ENCODE measurements around the gene YRDC.
"Not testable (repeated sequence)": the region's sequence is repeated elsewhere in the genome, so short reads cannot be mapped to it uniquely, and the experiment has no call there.

YRDC gene

DNA sequence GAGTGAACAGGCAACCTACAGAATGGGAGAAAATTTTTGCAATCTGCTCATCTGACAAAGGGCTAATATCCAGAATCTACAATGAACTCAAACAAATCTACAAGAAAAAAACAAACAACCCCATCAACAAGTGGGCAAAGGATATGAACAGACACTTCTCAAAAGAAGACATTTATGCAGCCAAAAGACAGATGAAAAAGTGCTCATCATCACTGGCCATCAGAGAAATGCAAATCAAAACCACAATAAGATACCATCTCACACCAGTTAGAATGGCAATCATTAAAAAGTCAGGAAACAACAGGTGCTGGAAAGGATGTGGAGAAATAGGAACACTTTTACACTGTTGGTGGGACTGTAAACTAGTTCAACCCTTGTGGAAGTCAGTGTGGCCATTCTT is 36.6 kb downstream of the YRDC start:
- H3K36me3 ChIP-seq (ENCODE audit: control insufficient read depth in 1 of 2, insufficient read depth in 2 of 2, low read depth in 1 of 2, low read length in 2 of 2); H4K91ac ChIP-seq (ENCODE audit: low read length); H2AFZ ChIP-seq (ENCODE audit: low read depth, low read length); H2BK12ac ChIP-seq (ENCODE audit: low read length in 2 of 2); H2BK120ac ChIP-seq (ENCODE audit: low read depth, low read length); H3K9ac ChIP-seq (ENCODE audit: low read length); H3K18ac ChIP-seq (ENCODE audit: low read depth in 1 of 2, low read length in 2 of 2); H3K4ac ChIP-seq (ENCODE audit: low read depth in 1 of 2, low read length in 2 of 2); H3K23ac ChIP-seq (ENCODE audit: low read length in 2 of 2); H3K27ac ChIP-seq (ENCODE audit: low read length, poor library complexity, severe bottlenecking); H3K4me1 ChIP-seq (ENCODE audit: control insufficient read depth, insufficient read depth, low read depth, low read length); H2BK15ac ChIP-seq (ENCODE audit: low read depth, poor library complexity, severe bottlenecking); DNase-seq; H2BK5ac ChIP-seq (ENCODE audit: low read depth, low read length, poor library complexity, severe bottlenecking); H3K4me2 ChIP-seq (ENCODE audit: low read length, poor library complexity, severe bottlenecking); H3K79me1 ChIP-seq (replicated peaks; ENCODE audit: low read length, poor library complexity, severe bottlenecking); H3K14ac ChIP-seq (ENCODE audit: low read length in 2 of 2); H3K4me3 ChIP-seq (ENCODE audit: insufficient read depth in 1 of 2, low read depth in 1 of 2, low read length in 2 of 2); H4K8ac ChIP-seq (ENCODE audit: low read length); H2AK5ac ChIP-seq (ENCODE audit: low read length, severe bottlenecking): not testable (repeated sequence)
- H3K9me3 ChIP-seq (ENCODE audit: control insufficient read depth, low read length): peaks cover 10% of the 10 kb centered on the region
- H3K27me3 ChIP-seq (ENCODE audit: control insufficient read depth in 1 of 2, insufficient read depth in 1 of 2, low read length in 2 of 2): peaks cover 25 to 28% of the 10 kb centered on the region in 2 experiments

DNA sequence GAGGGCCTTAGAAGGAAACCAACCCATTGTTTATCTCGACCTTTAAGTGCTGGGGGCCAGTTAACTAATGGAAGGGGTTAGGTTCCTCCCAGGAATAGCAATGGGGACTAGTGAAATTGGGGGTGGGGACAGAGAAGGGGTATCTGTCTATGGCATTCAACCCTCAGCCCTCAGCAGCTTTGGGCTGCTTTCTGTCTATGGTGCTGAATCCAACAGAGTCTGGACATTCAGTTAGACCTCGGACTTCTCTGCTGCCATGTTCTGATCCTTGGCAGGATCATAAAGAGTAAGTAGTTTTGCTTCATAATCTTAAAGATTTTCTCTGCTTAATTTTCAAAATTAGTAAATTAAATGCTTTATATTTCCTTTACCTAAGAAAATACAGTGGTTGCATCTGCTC is 40.5 kb downstream of the YRDC start:
- no peak overlapping the region for H3K4me3 ChIP-seq (ENCODE audit: insufficient read depth in 1 of 2, low read depth in 1 of 2, low read length in 2 of 2)
- no peaks in the 10 kb centered on the region for H3K79me1 ChIP-seq (replicated peaks; ENCODE audit: low read length, poor library complexity, severe bottlenecking)
- H2BK5ac ChIP-seq (ENCODE audit: low read depth, low read length, poor library complexity, severe bottlenecking): no peak overlapping the region
- no peaks in the 10 kb centered on the region for H3K36me3 ChIP-seq (ENCODE audit: control insufficient read depth in 1 of 2, insufficient read depth in 2 of 2, low read depth in 1 of 2, low read length in 2 of 2)
- no peak overlapping the region for H3K18ac ChIP-seq (ENCODE audit: low read depth in 1 of 2, low read length in 2 of 2)
- no peak overlapping the region for H2BK15ac ChIP-seq (ENCODE audit: low read depth, poor library complexity, severe bottlenecking)
- peaks cover 65 to 68% of the 10 kb centered on the region in 2 experiments for H3K27me3 ChIP-seq (ENCODE audit: control insufficient read depth in 1 of 2, insufficient read depth in 1 of 2, low read length in 2 of 2)
- H3K4me2 ChIP-seq (ENCODE audit: low read length, poor library complexity, severe bottlenecking): no peak overlapping the region
- no peak overlapping the region for H3K9ac ChIP-seq (ENCODE audit: low read length)
- no peak for DNase-seq
- H4K8ac ChIP-seq (ENCODE audit: low read length): no peak overlapping the region
- H3K23ac ChIP-seq (ENCODE audit: low read length in 2 of 2): no peak overlapping the region
- no peak overlapping the region for H3K4ac ChIP-seq (ENCODE audit: low read depth in 1 of 2, low read length in 2 of 2)
- H4K91ac ChIP-seq (ENCODE audit: low read length): no peak overlapping the region
- H3K4me1 ChIP-seq (ENCODE audit: control insufficient read depth, insufficient read depth, low read depth, low read length): peaks cover 3% of the 10 kb centered on the region
- H3K9me3 ChIP-seq (ENCODE audit: control insufficient read depth, low read length): no peaks in the 10 kb centered on the region
- H2BK12ac ChIP-seq (ENCODE audit: low read length in 2 of 2): no peak overlapping the region
- H3K14ac ChIP-seq (ENCODE audit: low read length in 2 of 2): no peak overlapping the region
- H3K27ac ChIP-seq (ENCODE audit: low read length, poor library complexity, severe bottlenecking): no peak overlapping the region
- H2AFZ ChIP-seq (ENCODE audit: low read depth, low read length): no peak overlapping the region
- WGBS: 8% methylated on average over 1 of the region's 2 CpGs
- H2AK5ac ChIP-seq (ENCODE audit: low read length, severe bottlenecking): no peak overlapping the region
- H2BK120ac ChIP-seq (ENCODE audit: low read depth, low read length): no peak overlapping the region

DNA sequence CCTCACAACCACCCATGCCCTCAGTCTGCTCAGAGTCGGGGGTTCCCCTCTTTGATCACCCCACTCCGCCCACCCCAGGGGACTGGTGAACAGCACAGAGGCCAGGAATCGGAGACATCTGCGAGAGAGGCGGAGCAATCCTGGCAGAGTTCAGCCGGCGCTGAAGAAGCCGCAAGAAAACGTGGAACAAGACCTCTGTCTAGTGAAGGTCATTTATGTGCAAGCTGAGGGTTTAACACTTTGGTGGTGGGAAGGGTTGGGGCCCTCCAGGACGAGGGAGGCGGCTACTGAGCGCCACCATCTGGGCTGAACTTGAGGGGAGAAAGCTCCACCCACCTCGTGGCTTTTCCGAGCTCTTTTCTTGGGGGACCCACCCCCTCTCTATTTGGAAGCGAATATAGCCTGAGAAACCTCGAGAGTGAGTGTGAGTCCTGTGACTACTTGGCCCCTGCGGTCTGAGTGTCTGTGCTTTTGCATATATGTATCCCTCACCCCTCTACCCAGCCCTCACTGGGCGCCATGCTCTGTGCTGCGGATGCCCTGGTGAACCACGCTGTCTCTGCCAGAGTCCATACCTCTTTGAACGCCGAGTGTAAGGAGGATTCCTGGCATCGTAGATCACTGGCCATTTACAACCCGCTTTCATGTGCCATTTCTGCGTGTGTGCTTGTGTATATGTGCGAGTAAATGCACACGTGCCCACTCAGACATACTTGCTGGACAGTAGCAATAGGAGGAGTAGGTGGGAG is 41.9 kb downstream of the YRDC start:
- Histone ChIP-seq H3K4me2 (ENCODE audit: low read length, poor library complexity, severe bottlenecking) (no peak overlapping the region), H3K36me3 (ENCODE audit: control insufficient read depth in 1 of 2, insufficient read depth in 2 of 2, low read depth in 1 of 2, low read length in 2 of 2) (peaks cover 0 to 3% of the 10 kb centered on the region in 2 experiments), H3K4me1 (ENCODE audit: control insufficient read depth, insufficient read depth, low read depth, low read length) (peaks cover 3% of the 10 kb centered on the region), H2BK12ac (ENCODE audit: low read length in 2 of 2) (no peak overlapping the region), H3K79me1 (replicated peaks; ENCODE audit: low read length, poor library complexity, severe bottlenecking) (no peaks in the 10 kb centered on the region), H3K9me3 (ENCODE audit: control insufficient read depth, low read length) (no peaks in the 10 kb centered on the region), H4K91ac (ENCODE audit: low read length) (no peak overlapping the region), H3K18ac (ENCODE audit: low read depth in 1 of 2, low read length in 2 of 2) (no peak overlapping the region), H2BK15ac (ENCODE audit: low read depth, poor library complexity, severe bottlenecking) (no peak overlapping the region), H3K9ac (ENCODE audit: low read length) (no peak overlapping the region), H3K27me3 (ENCODE audit: control insufficient read depth in 1 of 2, insufficient read depth in 1 of 2, low read length in 2 of 2) (peaks cover 76 to 78% of the 10 kb centered on the region in 2 experiments), H3K23ac (ENCODE audit: low read length in 2 of 2) (no peak overlapping the region), H2BK120ac (ENCODE audit: low read depth, low read length) (no peak overlapping the region), H2BK5ac (ENCODE audit: low read depth, low read length, poor library complexity, severe bottlenecking) (no peak overlapping the region), H2AFZ (ENCODE audit: low read depth, low read length) (no peak overlapping the region), H3K4me3 (ENCODE audit: insufficient read depth in 1 of 2, low read depth in 1 of 2, low read length in 2 of 2) (no peak overlapping the region), H3K27ac (ENCODE audit: low read length, poor library complexity, severe bottlenecking) (no peak overlapping the region), H3K14ac (ENCODE audit: low read length in 2 of 2) (no peak overlapping the region), H4K8ac (ENCODE audit: low read length) (no peak overlapping the region), H3K4ac (ENCODE audit: low read depth in 1 of 2, low read length in 2 of 2) (no peak overlapping the region), H2AK5ac (ENCODE audit: low read length, severe bottlenecking) (no peak overlapping the region)
- 26% methylated on average over 27 of the region's 27 CpGs for WGBS
- DNase-seq: no peak

DNA sequence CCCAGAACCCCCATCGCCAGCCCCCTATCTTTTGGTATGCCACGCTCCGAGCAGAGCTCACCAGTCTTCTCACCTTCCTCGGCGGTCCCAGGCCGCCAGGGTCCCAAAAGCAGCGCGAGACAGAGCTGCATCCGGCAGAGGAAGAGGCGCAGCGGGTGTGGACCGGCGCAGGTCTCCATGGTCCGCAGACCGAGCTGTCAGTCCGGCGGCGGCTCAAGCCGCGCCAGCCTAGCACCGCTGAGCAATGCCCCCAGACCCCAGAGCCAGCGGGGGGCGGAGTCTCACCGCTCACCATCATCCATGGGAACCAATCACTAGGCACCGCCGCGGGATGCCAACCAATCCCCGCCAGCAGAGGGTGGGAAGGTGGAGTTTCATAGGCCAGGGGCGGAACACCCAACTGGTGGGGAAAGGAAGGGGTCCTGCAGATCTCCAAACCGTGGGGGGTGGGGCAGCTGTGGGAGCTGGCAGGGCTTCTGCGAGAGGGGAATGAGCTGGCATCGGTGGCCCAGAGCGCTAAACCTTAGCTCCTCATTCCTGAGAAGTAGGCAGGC is 43.0 kb downstream of the YRDC start, which contains the start of gene EPHA10:
Gene EPHA10, minus strand, starts transcription at position 233 of the 554 bp plus-strand sequence. Its CDS starts 54 bp downstream, at position 179.
- Histone ChIP-seq H3K4me2 (ENCODE audit: low read length, poor library complexity, severe bottlenecking) (no peak within 1 kb of the TSS), H3K4me3 (ENCODE audit: insufficient read depth in 1 of 2, low read depth in 1 of 2, low read length in 2 of 2) (no peak within 1 kb of the TSS), H3K27me3 (ENCODE audit: control insufficient read depth in 1 of 2, insufficient read depth in 1 of 2, low read length in 2 of 2) (peaks cover 82% of the 10 kb centered on the region in 2 experiments), H3K9ac (ENCODE audit: low read length) (no peak within 1 kb of the TSS), H3K4ac (ENCODE audit: low read depth in 1 of 2, low read length in 2 of 2) (no peak within 1 kb of the TSS), H4K8ac (ENCODE audit: low read length) (peak within 1 kb of the TSS; percentile 2), H2AK5ac (ENCODE audit: low read length, severe bottlenecking) (no peak within 1 kb of the TSS), H2BK5ac (ENCODE audit: low read depth, low read length, poor library complexity, severe bottlenecking) (no peak within 1 kb of the TSS), H2BK12ac (ENCODE audit: low read length in 2 of 2) (no peak within 1 kb of the TSS), H3K4me1 (ENCODE audit: control insufficient read depth, insufficient read depth, low read depth, low read length) (peaks cover 3% of the 10 kb centered on the region), H2BK120ac (ENCODE audit: low read depth, low read length) (no peak within 1 kb of the TSS), H3K79me1 (replicated peaks; ENCODE audit: low read length, poor library complexity, severe bottlenecking) (no peaks in the 10 kb centered on the region), H3K18ac (ENCODE audit: low read depth in 1 of 2, low read length in 2 of 2) (no peak within 1 kb of the TSS), H3K27ac (ENCODE audit: low read length, poor library complexity, severe bottlenecking) (no peak within 1 kb of the TSS), H3K9me3 (ENCODE audit: control insufficient read depth, low read length) (no peaks in the 10 kb centered on the region), H4K91ac (ENCODE audit: low read length) (no peak within 1 kb of the TSS), H3K23ac (ENCODE audit: low read length in 2 of 2) (peak within 1 kb of the TSS in 1 of 2 experiments; percentile 9), H3K36me3 (ENCODE audit: control insufficient read depth in 1 of 2, insufficient read depth in 2 of 2, low read depth in 1 of 2, low read length in 2 of 2) (peaks cover 0 to 3% of the 10 kb centered on the region in 2 experiments), H2AFZ (ENCODE audit: low read depth, low read length) (no peak within 1 kb of the TSS), H3K14ac (ENCODE audit: low read length in 2 of 2) (no peak within 1 kb of the TSS), H2BK15ac (ENCODE audit: low read depth, poor library complexity, severe bottlenecking) (no peak within 1 kb of the TSS)
- no peak for DNase-seq
- 24% methylated on average over 30 of the region's 33 CpGs for WGBS
